Astrocyte (in vitro differentiated cells and primary cell): Measurements from ENCODE around the gene RTN4. TPM values are rescaled to one million over a fixed set of nuclear protein-coding genes. Genes with fewer than 3 reads are reported as not detected.

ENCODE experiments used
- DNase-seq: peaks from one replicate; pipeline ENCODE4 v3.0.0-alpha.2; 2010; ENCODE audit warnings: low read depth
- FAIRE-seq: peaks from 2 replicates; lab custom pipeline; 2011; peaks lifted over from hg19 to GRCh38; lab: Jason Lieb, UNC
- H2AFZ ChIP-seq: 2 replicates; pipeline ENCODE4 v1.6.0; 2012; ENCODE audit warnings: low read depth, low read length, inconsistent platforms
- H3K27ac ChIP-seq: 2 replicates; pipeline ENCODE4 v1.5.1; 2011; ENCODE audit warnings: low read depth, low read length, inconsistent platforms
- H3K27me3 ChIP-seq: 2 replicates; pipeline ENCODE4 v1.6.0; 2011; ENCODE audit warnings: low read length, inconsistent platforms; ENCODE audit not compliant: insufficient read depth
- H3K36me3 ChIP-seq: 2 replicates; pipeline ENCODE4 v1.5.1; 2011; ENCODE audit warnings: low read length, inconsistent platforms; ENCODE audit not compliant: insufficient read depth
- H3K4me1 ChIP-seq: 2 replicates; pipeline ENCODE4 v1.5.1; 2011; ENCODE audit warnings: low read length, inconsistent platforms; ENCODE audit not compliant: insufficient read depth
- H3K4me2 ChIP-seq: 2 replicates; pipeline ENCODE4 v1.6.0; 2012; ENCODE audit warnings: low read length, inconsistent platforms
- H3K4me3 ChIP-seq: 2 replicates; pipeline ENCODE4 v1.5.1; 2011; ENCODE audit warnings: low read depth, mild to moderate bottlenecking, low read length, inconsistent platforms; ENCODE audit not compliant: insufficient read depth
- H3K79me2 ChIP-seq: 2 replicates; pipeline ENCODE4 v1.6.0; 2012; ENCODE audit warnings: mild to moderate bottlenecking, low read length, inconsistent platforms; ENCODE audit not compliant: insufficient read depth
- H3K9ac ChIP-seq: 2 replicates; pipeline ENCODE4 v1.6.0; 2012; ENCODE audit warnings: mild to moderate bottlenecking, low read length, inconsistent platforms
- H3K9me3 ChIP-seq: 2 replicates; pipeline ENCODE4 v1.5.1; 2012; ENCODE audit warnings: low read depth, mild to moderate bottlenecking, low read length, inconsistent platforms; ENCODE audit not compliant: insufficient read depth
- H4K20me1 ChIP-seq: 2 replicates; pipeline ENCODE4 v1.6.0; 2012; ENCODE audit warnings: low read length, inconsistent platforms; ENCODE audit not compliant: insufficient read depth
- H3K27ac Mint-ChIP-seq: one replicate; pipeline ENCODE4 v1.8.0; 2021; ENCODE audit warnings: mild to moderate bottlenecking, mixed read lengths; ENCODE audit not compliant: unreplicated experiment
- H3K27me3 Mint-ChIP-seq: one replicate; pipeline ENCODE4 v1.8.0; 2021; ENCODE audit warnings: low read depth, mixed read lengths; ENCODE audit not compliant: unreplicated experiment
- H3K36me3 Mint-ChIP-seq: one replicate; pipeline ENCODE4 v1.8.0; 2021; ENCODE audit warnings: low read depth, mixed read lengths; ENCODE audit not compliant: unreplicated experiment
- H3K4me1 Mint-ChIP-seq: one replicate; pipeline ENCODE4 v1.8.0; 2021; ENCODE audit warnings: low read depth, mixed read lengths; ENCODE audit not compliant: unreplicated experiment
- H3K4me3 Mint-ChIP-seq: one replicate; pipeline ENCODE4 v1.8.0; 2021; ENCODE audit warnings: mild to moderate bottlenecking, moderate library complexity, mixed read lengths; ENCODE audit not compliant: unreplicated experiment
- H3K9me3 Mint-ChIP-seq: one replicate; pipeline ENCODE4 v1.8.0; 2021; ENCODE audit warnings: mild to moderate bottlenecking, mixed read lengths; ENCODE audit not compliant: unreplicated experiment
- EZH2 ChIP-seq: IDR thresholded peaks from 2 replicates; pipeline ENCODE4 v1.6.1; 2012; ENCODE audit warnings: mild to moderate bottlenecking, low read length, inconsistent platforms; ENCODE audit not compliant: insufficient read depth
- total RNA-seq: library from RNA; stranded (reverse); gene quantifications from 2 replicates; pipeline ENCODE4 v1.2.1, GENCODE V29; 2021
- TF ChIP-seq, protein P1 (sequence below): IDR thresholded peaks from 2 replicates; pipeline ENCODE4 v1.5.1; 2011; ENCODE audit warnings: low read depth, mild to moderate bottlenecking, inconsistent platforms, low read length, moderate library complexity; ENCODE audit not compliant: insufficient read depth

The RTN4 gene
- total RNA-seq, 1 donor from 2014 or later: 541 TPM

DNA sequence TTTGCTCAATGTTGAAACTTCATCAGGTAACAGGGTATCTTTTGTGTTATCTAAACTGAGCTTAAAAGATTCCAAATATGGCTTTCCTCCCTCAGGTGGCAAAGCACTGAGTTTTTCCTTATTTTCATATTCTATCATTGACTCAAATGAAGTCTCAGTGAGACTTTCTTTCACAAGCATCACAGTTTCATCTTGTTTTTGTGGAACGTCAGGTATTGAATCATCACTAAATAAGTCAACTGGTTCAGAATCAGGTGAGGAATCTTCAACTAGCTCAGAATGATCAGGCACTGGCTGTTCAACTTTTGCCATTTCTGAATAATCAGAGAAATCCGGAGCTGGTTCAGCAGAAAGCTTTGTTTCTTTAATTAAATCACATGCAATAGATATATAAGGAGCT, 24.6 kb downstream of the RTN4 start:
- Histone ChIP-seq H3K4me2 (no peak overlapping the region), H3K9ac (no peak overlapping the region), H3K79me2 (peaks cover 100% of the 10 kb centered on the region), H3K9me3 (no peaks in the 10 kb centered on the region), H3K27me3 (no peaks in the 10 kb centered on the region), H2AFZ (no peak overlapping the region), H3K4me1 (no peaks in the 10 kb centered on the region), H3K27ac (no peak overlapping the region), H3K4me3 (no peak overlapping the region), H4K20me1 (peaks cover 98% of the 10 kb centered on the region), H3K36me3 (peaks cover 11% of the 10 kb centered on the region)
- no peak for FAIRE-seq
- H3K36me3 Mint-ChIP-seq: no peaks in the 10 kb centered on the region
- H3K27ac Mint-ChIP-seq: no peak overlapping the region
- peak overlapping the region; percentile 4 for H3K4me3 Mint-ChIP-seq
- H3K9me3 Mint-ChIP-seq: no peaks in the 10 kb centered on the region
- H3K4me1 Mint-ChIP-seq: peaks cover 15% of the 10 kb centered on the region
- no peaks in the 10 kb centered on the region for H3K27me3 Mint-ChIP-seq
- TF ChIP-seq EZH2: no peak
- TF ChIP-seq, protein P1, sequence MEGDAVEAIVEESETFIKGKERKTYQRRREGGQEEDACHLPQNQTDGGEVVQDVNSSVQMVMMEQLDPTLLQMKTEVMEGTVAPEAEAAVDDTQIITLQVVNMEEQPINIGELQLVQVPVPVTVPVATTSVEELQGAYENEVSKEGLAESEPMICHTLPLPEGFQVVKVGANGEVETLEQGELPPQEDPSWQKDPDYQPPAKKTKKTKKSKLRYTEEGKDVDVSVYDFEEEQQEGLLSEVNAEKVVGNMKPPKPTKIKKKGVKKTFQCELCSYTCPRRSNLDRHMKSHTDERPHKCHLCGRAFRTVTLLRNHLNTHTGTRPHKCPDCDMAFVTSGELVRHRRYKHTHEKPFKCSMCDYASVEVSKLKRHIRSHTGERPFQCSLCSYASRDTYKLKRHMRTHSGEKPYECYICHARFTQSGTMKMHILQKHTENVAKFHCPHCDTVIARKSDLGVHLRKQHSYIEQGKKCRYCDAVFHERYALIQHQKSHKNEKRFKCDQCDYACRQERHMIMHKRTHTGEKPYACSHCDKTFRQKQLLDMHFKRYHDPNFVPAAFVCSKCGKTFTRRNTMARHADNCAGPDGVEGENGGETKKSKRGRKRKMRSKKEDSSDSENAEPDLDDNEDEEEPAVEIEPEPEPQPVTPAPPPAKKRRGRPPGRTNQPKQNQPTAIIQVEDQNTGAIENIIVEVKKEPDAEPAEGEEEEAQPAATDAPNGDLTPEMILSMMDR: no peak
- DNase-seq: no peak

- Mint-ChIP-seq H3K9me3 (no peaks in the 10 kb centered on the region), H3K27ac (no peak overlapping the region), H3K36me3 (no peaks in the 10 kb centered on the region), H3K4me3 (no peak overlapping the region), H3K4me1 (peaks cover 16% of the 10 kb centered on the region), H3K27me3 (no peaks in the 10 kb centered on the region)
- Histone ChIP-seq H3K27me3 (no peaks in the 10 kb centered on the region), H3K4me2 (no peak overlapping the region), H3K36me3 (peaks cover 11% of the 10 kb centered on the region), H3K9ac (no peak overlapping the region), H3K4me1 (no peaks in the 10 kb centered on the region), H3K4me3 (no peak overlapping the region), H3K9me3 (no peaks in the 10 kb centered on the region), H3K79me2 (peaks cover 100% of the 10 kb centered on the region), H4K20me1 (peaks cover 98% of the 10 kb centered on the region), H2AFZ (no peak overlapping the region), H3K27ac (no peak overlapping the region)
- DNase-seq: no peak
- no peak for TF ChIP-seq EZH2
- TF ChIP-seq, protein P1: no peak
- no peak for FAIRE-seq
These were observed 25.2 kb downstream of the RTN4 start for GRCh38 chr2:55025082-55025481.

GRCh38 chr2:55022476-55022875, 27.8 kb downstream of the RTN4 start:
- Mint-ChIP-seq H3K9me3 (no peaks in the 10 kb centered on the region), H3K27me3 (no peaks in the 10 kb centered on the region), H3K27ac (no peak overlapping the region), H3K4me3 (no peak overlapping the region), H3K4me1 (peaks cover 39% of the 10 kb centered on the region), H3K36me3 (peaks cover 2% of the 10 kb centered on the region)
- peaks cover 5% of the 10 kb centered on the region for H3K4me1 ChIP-seq
- TF ChIP-seq EZH2: no peak
- TF ChIP-seq, protein P1: no peak
- H3K4me3 ChIP-seq: no peak overlapping the region
- H3K36me3 ChIP-seq: peaks cover 11% of the 10 kb centered on the region
- peaks cover 98% of the 10 kb centered on the region for H4K20me1 ChIP-seq
- peak overlapping the region; percentile 10 for H3K4me2 ChIP-seq
- H3K9me3 ChIP-seq: no peaks in the 10 kb centered on the region
- no peaks in the 10 kb centered on the region for H3K27me3 ChIP-seq
- H3K79me2 ChIP-seq: peaks cover 100% of the 10 kb centered on the region
- no peak overlapping the region for H3K9ac ChIP-seq
- FAIRE-seq (no peak), DNase-seq (no peak)
- no peak overlapping the region for H2AFZ ChIP-seq
- H3K27ac ChIP-seq: no peak overlapping the region
